Keratinocyte (primary cell): ENCODE data around the gene OR51L1. TPM values are rescaled to one million over a fixed set of nuclear protein-coding genes. Genes with fewer than 3 reads are reported as not detected.

Experiments used
- DNase-seq: peaks from one replicate; pipeline ENCODE4 v3.0.0-alpha.2; 2011; ENCODE audit warnings: low read depth, missing footprints, low spot score
- FAIRE-seq: peaks from 2 replicates; lab custom pipeline; 2011; peaks lifted over from hg19 to GRCh38; lab: Jason Lieb, UNC
- H2AFZ ChIP-seq: 2 replicates; pipeline ENCODE4 v1.6.0; 2012; ENCODE audit warnings: low read length, control low read depth, inconsistent platforms; ENCODE audit not compliant: control insufficient read depth
- H3K27ac ChIP-seq: 2 replicates; pipeline ENCODE4 v1.5.1; 2011; ENCODE audit warnings: low read length; ENCODE audit not compliant: control insufficient read depth, insufficient read depth
- H3K27me3 ChIP-seq: 3 replicates; pipeline ENCODE4 v1.6.0; 2011; ENCODE audit warnings: low read length; ENCODE audit not compliant: control insufficient read depth, insufficient read depth; ENCODE audit errors: extremely low read depth
- H3K36me3 ChIP-seq, 2 experiments: 2 replicates in 1 of 2; 3 replicates in 1 of 2; pipeline ENCODE4 v1.5.1; 2011; ENCODE audit warnings: low read length in 2 of 2, mild to moderate bottlenecking in 1 of 2; ENCODE audit not compliant: control insufficient read depth in 2 of 2, insufficient read depth in 2 of 2; ENCODE audit errors: extremely low read depth in 1 of 2
- H3K4me1 ChIP-seq: 3 replicates; pipeline ENCODE4 v1.5.1; 2011; ENCODE audit warnings: low read length; ENCODE audit not compliant: control insufficient read depth, insufficient read depth; ENCODE audit errors: extremely low read depth
- H3K4me2 ChIP-seq: 3 replicates; pipeline ENCODE4 v1.6.0; 2011; ENCODE audit warnings: low read depth, low read length; ENCODE audit not compliant: control insufficient read depth, insufficient read depth; ENCODE audit errors: extremely low read depth
- H3K4me3 ChIP-seq, 3 experiments: fragments of 200-600 bp in 1 of 3; sonication (generic) in 1 of 3; 2 replicates in 2 of 3; 3 replicates in 1 of 3; pipeline ENCODE4 v1.5.1; 2011 to 2016; ENCODE audit warnings: low read length in 3 of 3, mild to moderate bottlenecking in 3 of 3, control low read depth in 2 of 3, inconsistent platforms in 1 of 3, low read depth in 1 of 3, mixed read lengths in 1 of 3, mixed run types in 1 of 3, moderate library complexity in 1 of 3; ENCODE audit not compliant: control insufficient read depth in 2 of 3, insufficient read depth in 2 of 3; ENCODE audit errors: extremely low read depth in 1 of 3
- H3K79me2 ChIP-seq: 2 replicates; pipeline ENCODE4 v1.6.0; 2012; ENCODE audit warnings: low read length; ENCODE audit not compliant: control insufficient read depth, insufficient read depth
- H3K9ac ChIP-seq: 3 replicates; pipeline ENCODE4 v1.6.0; 2011; ENCODE audit warnings: low read length; ENCODE audit not compliant: control insufficient read depth, insufficient read depth; ENCODE audit errors: extremely low read depth
- H3K9me1 ChIP-seq: 3 replicates; pipeline ENCODE4 v1.6.0; 2011; ENCODE audit warnings: low read length; ENCODE audit not compliant: control insufficient read depth, insufficient read depth; ENCODE audit errors: extremely low read depth
- H3K9me3 ChIP-seq: 2 replicates; pipeline ENCODE4 v1.5.1; 2012; ENCODE audit warnings: low read depth, low read length; ENCODE audit not compliant: control insufficient read depth
- H4K20me1 ChIP-seq: 3 replicates; pipeline ENCODE4 v1.6.0; 2011; ENCODE audit warnings: low read length; ENCODE audit not compliant: control insufficient read depth, insufficient read depth; ENCODE audit errors: extremely low read depth
- EZH2 ChIP-seq: IDR thresholded peaks from one replicate; pipeline ENCODE4 v1.6.1; 2012; ENCODE audit warnings: inconsistent platforms, mild to moderate bottlenecking, low read length, moderate library complexity
- dilution Hi-C: fragments of 300-500 bp; cut with MboI; formaldehyde crosslinking; loops from one replicate; pipeline ENCODE4 v1.7.0; 2020; ENCODE audit warnings: low sequenced_read_pairs; ENCODE audit not compliant: extremely low pct_ligation_motif_present
- polyA plus RNA-seq, 5 experiments: library from polyadenylated mRNA; depleted of rRNA in 3 of 5; stranded (reverse) in 3 of 5; stranded (forward) in 1 of 5; unstranded in 1 of 5; fragments of >200 nt; gene quantifications; 1 replicate in 1 of 5; 2 replicates in 3 of 5; 3 replicates in 1 of 5; pipeline versions ENCODE4 v1.2.1 to v1.2.3, GENCODE V29; 2011 to 2012; ENCODE audit warnings: missing spikeins in 2 of 5, low read depth in 1 of 5, low replicate concordance in 1 of 5
- TF ChIP-seq, protein P1 (sequence below), 3 experiments: IDR thresholded peaks in 1 of 3; conservative IDR thresholded peaks in 1 of 3; optimal IDR thresholded peaks in 1 of 3; 2 replicates in 2 of 3; 3 replicates in 1 of 3; pipeline versions ENCODE3 to v1.5.1; 2011; ENCODE audit warnings: low read length in 3 of 3, mild to moderate bottlenecking in 3 of 3, moderate library complexity in 2 of 3, control low read depth in 1 of 3, inconsistent platforms in 1 of 3; ENCODE audit not compliant: insufficient read depth in 2 of 3; ENCODE audit errors: extremely low read depth in 1 of 3

The OR51L1 gene
- polyA plus RNA-seq, 1 donor (not counting 4 experiments of a cell fraction or from before 2014, with no cell fraction given) = not detected

DNA sequence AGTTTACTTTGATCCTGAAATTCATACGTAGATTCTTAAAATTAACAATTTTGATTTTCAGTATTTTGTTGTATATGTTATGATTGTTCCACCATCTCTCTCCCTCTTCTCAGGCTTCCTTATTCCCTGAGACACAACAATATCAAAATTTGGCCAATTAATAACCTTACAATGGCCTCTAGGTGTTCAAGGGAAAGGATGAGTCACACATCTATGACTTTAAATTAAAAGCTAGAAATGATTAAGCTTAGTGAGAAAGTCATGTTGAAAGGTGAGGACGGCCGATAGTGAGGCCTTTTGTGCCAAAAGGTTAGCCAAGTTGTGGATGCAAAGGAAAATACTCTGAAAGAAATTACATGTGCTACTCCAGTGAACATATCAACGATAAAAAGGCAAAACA is 46.2 kb downstream of the OR51L1 start:
- dilution Hi-C loops = no loop called here
- H3K9ac ChIP-seq = no peak overlapping the region

DNA sequence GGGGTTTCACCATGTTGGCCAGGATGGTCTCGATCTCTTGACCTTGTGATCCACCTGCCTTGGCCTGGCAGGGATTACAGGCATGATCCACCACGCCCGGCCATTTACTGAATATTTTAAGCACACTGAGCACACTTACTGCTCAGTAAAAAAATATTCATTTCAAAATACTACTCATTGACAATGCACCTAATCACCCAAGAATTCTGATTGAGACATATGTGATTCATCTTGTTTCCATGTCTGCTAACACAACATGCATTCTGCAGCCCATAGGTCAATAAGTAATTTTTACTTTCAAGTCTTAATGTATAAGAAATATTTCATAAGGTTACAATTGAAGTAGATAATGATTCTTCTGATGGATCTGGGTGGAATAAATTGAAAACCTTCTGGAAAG is 47.4 kb downstream of the OR51L1 start:
- no peaks in the 10 kb centered on the region for H3K9me1 ChIP-seq
- no peak overlapping the region for H3K4me3 ChIP-seq
- H3K9me3 ChIP-seq = no peaks in the 10 kb centered on the region
- no peak overlapping the region for H3K27ac ChIP-seq
- H3K4me2 ChIP-seq = no peak overlapping the region
- dilution Hi-C loops = no loop called here
- H3K36me3 ChIP-seq = no peaks in the 10 kb centered on the region
- H2AFZ ChIP-seq = no peak overlapping the region
- TF ChIP-seq, protein P1, sequence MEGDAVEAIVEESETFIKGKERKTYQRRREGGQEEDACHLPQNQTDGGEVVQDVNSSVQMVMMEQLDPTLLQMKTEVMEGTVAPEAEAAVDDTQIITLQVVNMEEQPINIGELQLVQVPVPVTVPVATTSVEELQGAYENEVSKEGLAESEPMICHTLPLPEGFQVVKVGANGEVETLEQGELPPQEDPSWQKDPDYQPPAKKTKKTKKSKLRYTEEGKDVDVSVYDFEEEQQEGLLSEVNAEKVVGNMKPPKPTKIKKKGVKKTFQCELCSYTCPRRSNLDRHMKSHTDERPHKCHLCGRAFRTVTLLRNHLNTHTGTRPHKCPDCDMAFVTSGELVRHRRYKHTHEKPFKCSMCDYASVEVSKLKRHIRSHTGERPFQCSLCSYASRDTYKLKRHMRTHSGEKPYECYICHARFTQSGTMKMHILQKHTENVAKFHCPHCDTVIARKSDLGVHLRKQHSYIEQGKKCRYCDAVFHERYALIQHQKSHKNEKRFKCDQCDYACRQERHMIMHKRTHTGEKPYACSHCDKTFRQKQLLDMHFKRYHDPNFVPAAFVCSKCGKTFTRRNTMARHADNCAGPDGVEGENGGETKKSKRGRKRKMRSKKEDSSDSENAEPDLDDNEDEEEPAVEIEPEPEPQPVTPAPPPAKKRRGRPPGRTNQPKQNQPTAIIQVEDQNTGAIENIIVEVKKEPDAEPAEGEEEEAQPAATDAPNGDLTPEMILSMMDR (optimal IDR thresholded peaks at IDR 0.05 in 1 of 3, IDR thresholded peaks at IDR 0.05 in 1 of 3, conservative IDR thresholded peaks at IDR 0.05 in 1 of 3; ENCODE audit: extremely low read depth in 1 of 3, insufficient read depth in 2 of 3, low read length in 3 of 3) = no peak
- TF ChIP-seq EZH2 = no peak
- H3K9ac ChIP-seq = no peak overlapping the region
- H3K27me3 ChIP-seq = no peaks in the 10 kb centered on the region
- DNase-seq (no peak), FAIRE-seq (no peak)
- no peaks in the 10 kb centered on the region for H3K79me2 ChIP-seq
- H4K20me1 ChIP-seq = no peaks in the 10 kb centered on the region
- H3K4me1 ChIP-seq = no peaks in the 10 kb centered on the region

More for the DNA sequence above, 46.2 kb downstream of the OR51L1 start:
- no peaks in the 10 kb centered on the region for H3K36me3 ChIP-seq
- no peak overlapping the region for H3K4me2 ChIP-seq
- TF ChIP-seq, protein P1 (optimal IDR thresholded peaks at IDR 0.05 in 1 of 3, IDR thresholded peaks at IDR 0.05 in 1 of 3, conservative IDR thresholded peaks at IDR 0.05 in 1 of 3; ENCODE audit: extremely low read depth in 1 of 3, insufficient read depth in 2 of 3, low read length in 3 of 3) = no peak
- TF ChIP-seq EZH2 = no peak
- no peaks in the 10 kb centered on the region for H3K27me3 ChIP-seq
- no peaks in the 10 kb centered on the region for H3K9me1 ChIP-seq
- no peak for DNase-seq
- FAIRE-seq = no peak
- H3K27ac ChIP-seq = no peak overlapping the region
- H4K20me1 ChIP-seq = no peaks in the 10 kb centered on the region
- H2AFZ ChIP-seq = no peak overlapping the region
- H3K4me3 ChIP-seq = no peak overlapping the region
- H3K9me3 ChIP-seq = no peaks in the 10 kb centered on the region
- no peaks in the 10 kb centered on the region for H3K79me2 ChIP-seq
- H3K4me1 ChIP-seq = no peaks in the 10 kb centered on the region
